Stimulated activated CD4-positive, alpha-beta T cell treated with anti-CD3 and anti-CD28 coated beads, Interleukin-2, amount 100 ng/mL, for 4 hours (primary cell): Measurements from ENCODE around the gene PIEZO1.
"Not testable (repeated sequence)": the region's sequence is repeated elsewhere in the genome, so short reads cannot be mapped to it uniquely, and the experiment has no call there.

Experiments used
- DNase-seq: peaks from one replicate; pipeline ENCODE4 v3.0.0-alpha.2; 2020; ENCODE audit warnings: low read depth

The PIEZO1 gene

GRCh38 chr16:88783391-88784073 is 1.5 kb downstream of the PIEZO1 start:
- no peak for DNase-seq

DNA sequence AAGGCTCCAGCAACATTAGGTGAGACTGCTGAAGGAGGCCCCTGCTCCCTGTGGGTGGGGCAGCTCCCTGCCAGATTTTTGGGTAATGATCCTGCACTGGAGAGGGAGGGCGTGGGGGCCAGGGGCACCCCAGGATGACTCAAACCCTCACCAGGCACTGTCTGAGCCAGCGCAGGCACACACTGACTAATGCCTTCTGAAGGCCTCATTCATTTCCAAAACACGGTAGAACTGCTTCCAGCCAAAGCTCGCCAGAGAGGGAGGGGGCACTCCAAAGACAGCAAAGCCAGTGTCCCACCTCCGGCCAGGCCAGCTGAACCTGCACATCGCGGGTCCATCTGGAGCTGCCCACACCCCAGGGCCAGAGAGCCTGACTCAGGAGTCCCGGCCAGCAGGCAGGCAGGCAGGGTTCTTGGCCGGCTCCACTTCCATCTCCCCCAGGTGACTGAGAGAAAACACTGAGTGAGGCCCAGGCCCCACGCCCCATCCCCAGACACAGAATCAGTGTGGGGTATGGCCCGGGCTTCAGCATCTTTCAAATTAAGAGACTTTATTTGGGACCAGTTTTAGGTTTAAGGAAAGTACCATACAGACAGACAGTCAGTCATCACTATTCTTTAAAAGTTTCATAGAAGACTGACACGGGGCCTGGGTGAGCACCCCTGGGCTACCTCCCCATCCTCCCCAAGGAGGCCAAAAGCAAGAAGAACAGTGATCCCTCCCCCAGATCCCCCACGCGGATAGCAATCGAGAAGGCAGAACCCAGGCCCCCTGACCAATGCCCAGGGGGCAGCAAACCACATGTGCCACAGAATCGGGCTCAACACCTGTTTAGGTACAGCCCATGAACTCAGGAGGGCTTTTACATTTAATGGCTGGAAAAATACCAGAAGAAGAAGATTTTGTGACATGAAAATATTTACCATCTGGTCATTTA is 2.3 kb downstream of the PIEZO1 start:
- peak; percentile 73 for DNase-seq

- peak; percentile 71 for DNase-seq
These were observed 3.6 kb downstream of the PIEZO1 start for GRCh38 chr16:88781140-88782077.

- DNase-seq = no peak
These were observed 4.6 kb downstream of the PIEZO1 start for GRCh38 chr16:88780142-88781062.

GRCh38 chr16:88779406-88780141 is 5.4 kb downstream of the PIEZO1 start:
- no peak for DNase-seq

DNA sequence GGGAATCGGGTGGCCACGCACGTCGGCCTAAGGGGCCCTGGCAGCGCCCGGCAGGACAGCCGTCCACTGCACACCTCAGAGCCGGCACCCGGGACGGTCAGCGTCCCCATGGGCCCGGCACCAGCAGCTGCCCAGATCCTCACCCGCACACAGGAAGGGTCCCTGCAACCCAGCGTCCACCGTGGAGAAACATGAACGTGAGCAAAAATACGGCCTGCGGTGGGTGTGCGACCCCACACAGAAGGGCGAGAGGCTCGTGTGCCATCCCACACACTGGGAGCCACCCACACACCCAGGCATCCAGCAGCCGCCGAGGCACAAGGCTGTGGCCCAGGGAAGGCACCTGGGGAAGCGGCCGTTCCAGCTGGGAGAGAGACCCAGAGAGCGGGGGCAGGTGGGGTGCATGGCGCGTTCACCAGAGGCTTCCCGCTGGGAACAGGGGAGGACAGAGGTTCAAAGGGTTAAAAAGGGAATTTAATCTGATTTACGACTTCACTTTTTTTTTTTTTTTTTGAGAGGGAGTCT is 6.4 kb downstream of the PIEZO1 start:
- no peak for DNase-seq

- DNase-seq = no peak
These were observed 6.8 kb downstream of the PIEZO1 start for GRCh38 chr16:88778271-88778525.

- DNase-seq = no peak
These were observed 7.3 kb downstream of the PIEZO1 start for GRCh38 chr16:88777471-88778270.

DNA sequence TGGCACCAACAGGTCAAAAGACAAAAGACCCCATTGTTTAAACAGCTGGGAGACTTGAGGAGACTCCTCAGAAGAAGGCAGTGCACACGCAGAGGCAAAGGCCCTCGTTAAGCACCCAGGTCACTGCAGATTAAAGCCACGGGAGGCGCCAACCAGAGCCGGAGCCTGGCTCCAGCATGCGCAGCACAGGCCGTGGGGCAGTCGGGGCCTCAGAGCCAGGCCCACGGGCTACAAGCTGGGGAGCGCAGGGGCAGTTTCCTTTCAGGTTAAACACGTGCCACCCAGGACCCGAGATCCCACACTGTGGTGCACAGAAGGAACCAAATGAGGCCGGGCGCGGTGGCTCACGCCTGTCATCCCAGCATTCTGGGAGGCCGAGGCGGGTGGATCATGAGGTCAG is 9.2 kb downstream of the PIEZO1 start:
- no peak for DNase-seq

DNA sequence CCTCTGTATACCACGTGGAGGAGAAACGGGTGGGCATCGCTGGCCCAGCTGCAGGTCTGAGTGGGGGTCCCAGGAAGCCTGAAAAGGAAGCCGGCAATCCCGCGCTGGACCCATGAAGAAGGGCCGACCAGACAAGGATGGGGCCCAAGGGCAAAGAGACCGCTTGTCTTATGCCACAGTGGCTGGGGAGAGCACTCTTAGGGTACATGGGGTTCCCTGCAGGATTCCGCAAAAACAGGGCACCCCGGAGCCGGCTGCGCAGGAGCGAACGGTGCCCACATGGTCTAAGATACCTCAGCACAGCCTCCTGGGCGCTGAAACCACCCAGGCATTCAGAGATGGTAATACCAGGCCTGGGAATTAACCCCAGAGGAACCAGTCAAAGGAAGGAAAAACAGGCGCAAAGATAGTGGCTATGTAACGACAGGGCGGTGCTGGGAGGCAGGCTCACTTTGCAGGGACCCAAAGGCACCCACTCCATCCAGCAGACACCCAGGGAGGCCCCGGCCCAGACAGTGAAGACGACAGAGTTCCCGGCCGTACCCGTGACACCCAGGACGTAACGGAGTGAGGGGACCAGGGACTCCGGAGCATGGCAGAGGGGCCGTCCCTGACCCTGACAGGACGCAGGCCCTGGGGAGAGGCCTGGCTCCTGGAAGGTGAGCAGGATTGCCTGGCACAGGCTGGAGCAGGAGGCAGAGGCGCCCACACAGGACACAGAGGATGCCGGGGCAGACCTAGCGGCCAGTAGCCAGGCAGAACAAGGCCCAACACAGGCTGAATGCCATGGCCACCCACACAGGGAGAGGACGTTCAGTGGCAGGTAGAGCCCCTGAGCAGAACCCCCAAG is 10.3 kb downstream of the PIEZO1 start:
- no peak for DNase-seq

DNA sequence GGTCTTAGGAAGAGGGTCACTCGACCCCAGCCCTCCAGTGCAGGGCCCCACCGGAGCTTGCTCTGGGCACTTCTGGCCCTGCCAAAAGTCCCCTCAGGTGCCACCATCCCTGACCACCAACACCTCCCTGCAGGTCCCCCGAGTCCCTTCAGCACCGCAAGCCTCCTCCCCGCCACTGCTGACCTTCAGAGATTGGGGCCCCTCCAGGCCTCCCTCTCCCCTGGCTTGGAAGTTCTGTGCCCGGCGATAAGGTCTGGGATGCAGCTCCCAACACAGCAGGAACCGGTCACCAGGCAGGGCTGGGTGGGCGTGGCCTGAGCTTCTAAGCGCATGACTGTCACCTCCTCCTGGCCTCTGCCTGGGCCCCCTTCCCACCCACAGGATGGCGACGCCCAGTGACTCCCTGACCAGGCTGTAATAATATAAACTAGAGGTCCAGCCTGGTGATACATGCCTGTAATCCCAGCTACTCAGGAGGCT is 11.2 kb downstream of the PIEZO1 start:
- no peak for DNase-seq

DNA sequence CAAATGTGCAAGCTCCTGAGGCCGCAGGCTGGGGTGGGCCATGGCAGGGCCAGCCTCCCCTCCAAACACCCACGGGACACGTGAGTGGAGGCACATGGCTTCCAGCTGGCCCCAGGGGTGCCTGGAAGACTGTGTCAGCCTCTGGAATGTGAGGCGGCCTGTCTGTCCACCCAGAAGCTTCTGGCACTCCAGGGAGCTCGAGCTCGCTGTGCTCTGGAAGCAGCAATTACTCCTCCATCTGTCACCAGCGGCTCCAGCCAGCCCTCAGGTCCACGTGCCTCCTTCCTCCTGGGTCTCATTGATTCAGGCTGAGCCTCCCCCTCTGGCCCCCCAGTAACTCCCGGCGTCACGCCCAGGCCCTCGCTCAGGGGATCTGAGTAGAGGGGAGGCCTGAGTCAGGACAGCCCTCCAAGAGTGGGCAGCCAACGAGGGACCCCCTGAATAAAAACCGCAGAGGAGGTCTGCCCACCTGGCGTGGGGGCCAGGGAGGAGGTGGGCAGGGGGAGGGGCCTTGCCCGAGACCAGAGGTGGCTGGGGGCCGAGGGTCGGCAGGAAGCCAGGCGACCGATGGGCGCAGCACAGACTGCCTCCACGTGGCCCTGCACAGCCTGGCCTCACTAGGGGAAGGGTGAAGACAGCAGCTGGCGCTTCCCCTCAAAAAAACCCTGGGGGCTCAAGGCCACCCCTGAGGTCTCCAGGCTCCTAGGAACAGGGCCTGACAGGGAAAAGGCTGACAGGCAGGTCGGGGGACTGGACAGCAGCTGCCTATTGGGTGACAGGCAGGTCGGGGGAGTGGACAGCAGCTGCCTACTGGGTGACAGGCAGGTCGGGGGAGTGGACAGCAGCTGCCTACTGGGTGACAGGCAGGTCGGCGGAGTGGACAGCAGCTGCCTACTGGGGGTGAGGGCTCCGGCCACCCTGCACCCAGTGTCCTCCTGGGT is 11.9 kb downstream of the PIEZO1 start:
- DNase-seq = no peak

DNA sequence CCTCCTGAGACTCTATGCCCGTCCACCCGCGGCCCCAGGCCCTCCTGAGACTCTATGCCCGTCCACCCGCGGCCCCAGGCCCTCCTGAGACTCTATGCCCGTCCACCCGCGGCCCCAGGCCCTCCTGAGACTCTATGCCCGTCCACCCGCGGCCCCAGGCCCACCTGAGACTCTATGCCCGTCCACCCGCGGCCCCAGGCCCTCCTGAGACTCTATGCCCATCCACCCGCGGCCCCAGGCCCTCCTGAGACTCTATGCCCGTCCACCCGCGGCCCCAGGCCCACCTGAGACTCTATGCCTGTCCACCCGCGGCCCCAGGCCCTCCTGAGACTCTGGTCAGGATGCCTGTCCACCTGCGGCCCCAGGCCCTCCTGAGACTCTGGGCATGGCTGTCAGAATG is 13.2 kb downstream of the PIEZO1 start:
- not testable (repeated sequence) for DNase-seq

DNA sequence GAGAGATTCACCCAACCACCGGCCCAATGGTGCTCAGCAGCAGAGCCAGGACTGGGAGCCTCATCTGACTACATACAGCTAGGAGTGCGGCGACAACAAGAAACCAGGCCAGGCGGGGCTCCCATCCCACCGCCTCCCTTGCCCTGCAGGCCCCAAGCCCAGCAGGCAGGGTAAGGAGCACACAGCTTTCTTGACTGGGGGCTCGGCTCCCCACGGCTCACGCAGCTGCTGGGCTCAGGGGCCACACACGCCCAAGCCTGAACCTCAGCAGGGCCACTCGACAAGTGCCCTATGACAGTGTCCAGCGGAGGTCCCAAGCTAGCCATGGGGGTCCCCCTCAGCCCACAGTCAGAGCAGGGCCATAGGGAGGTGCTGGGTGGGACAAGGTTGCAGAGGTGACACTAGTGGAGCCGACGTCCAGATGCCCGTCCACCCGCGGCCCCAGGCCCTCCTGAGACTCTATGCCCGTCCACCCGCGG is 13.7 kb downstream of the PIEZO1 start:
- DNase-seq = no peak

- no peak for DNase-seq
These were observed 14.3 kb downstream of the PIEZO1 start for GRCh38 chr16:88770461-88771293.
